ENCODE data around the gene MBLAC2. TPM values are rescaled to one million over a fixed set of nuclear protein-coding genes. Genes with fewer than 3 reads are reported as not detected.

Gene MBLAC2
- 1 to 10 TPM; 3.7 to 4.4 TPM for total RNA-seq
- total RNA-seq, result 5.6 to 9.3 reads per million in 2 donors

DNA sequence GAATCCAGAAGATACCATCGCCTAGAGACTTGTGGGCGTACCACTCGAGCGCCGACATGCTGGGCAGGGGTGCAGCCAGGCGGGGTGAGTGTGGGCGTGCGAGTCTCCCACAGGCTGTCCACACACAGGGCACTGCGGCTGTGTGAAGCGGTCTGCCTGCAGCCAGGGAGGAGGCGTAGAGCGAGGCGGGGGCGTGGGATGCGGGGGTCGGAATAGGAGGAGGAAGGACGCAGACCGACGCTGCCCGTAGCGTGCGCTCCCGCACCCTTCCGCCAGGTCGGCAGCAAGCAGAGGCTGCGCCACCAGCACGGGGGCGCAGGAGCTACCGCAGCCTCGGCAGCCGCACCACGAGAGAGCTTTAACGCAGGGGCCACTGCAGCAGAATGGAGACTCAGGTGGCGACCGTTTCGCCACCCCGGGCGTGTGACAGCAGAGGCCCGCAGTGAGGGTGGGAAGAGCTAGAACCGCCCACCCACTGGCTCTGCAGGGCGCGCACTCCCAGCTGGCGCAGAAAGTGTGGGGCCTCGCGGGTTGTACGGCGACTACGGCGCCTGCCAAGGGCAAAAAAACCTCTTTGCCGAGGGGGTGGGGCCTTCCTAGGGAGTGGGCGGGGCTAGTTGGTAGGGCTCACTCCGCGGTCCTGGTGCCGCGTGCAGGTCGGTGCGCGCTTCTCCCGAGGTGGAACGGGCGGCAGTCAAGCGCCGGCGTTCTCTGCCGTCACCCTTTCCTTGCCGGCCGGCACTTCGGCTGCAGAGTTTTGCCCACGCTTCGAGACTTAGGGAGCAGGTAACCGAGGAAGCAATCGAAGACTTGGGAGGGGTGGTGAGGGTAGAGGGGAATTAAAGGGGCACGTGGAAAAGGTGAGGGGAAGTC is at the start of gene MBLAC2, which contains the start of gene POLR3G:
MBLAC2 (minus strand) TSS at position 537 of the 873 bp plus-strand sequence; CDS start at position 58, 479 bp downstream.
POLR3G (plus strand) TSS at position 630 of the 873 bp plus-strand sequence. CDS start 10,704 bp downstream, outside the sequence.
- peak; percentile 92 for ATAC-seq
- H3K36me3 Mint-ChIP-seq (ENCODE audit: low read depth), result peaks cover 5% of the 10 kb centered on the region
- H3K9me3 ChIP-seq (ENCODE audit: control insufficient read depth, low read length, poor library complexity, severe bottlenecking), result no peaks in the 10 kb centered on the region
- peaks cover 31% of the 10 kb centered on the region for H3K4me1 Mint-ChIP-seq
- peak; percentile 81 to 88 (median 82) for DNase-seq
- peak within 1 kb of the TSS; percentile 98 for H3K4me3 Mint-ChIP-seq
- peak within 1 kb of the TSS; percentile 94 for H3K27ac Mint-ChIP-seq
- H3K27me3 Mint-ChIP-seq, result peaks cover 7% of the 10 kb centered on the region

DNA sequence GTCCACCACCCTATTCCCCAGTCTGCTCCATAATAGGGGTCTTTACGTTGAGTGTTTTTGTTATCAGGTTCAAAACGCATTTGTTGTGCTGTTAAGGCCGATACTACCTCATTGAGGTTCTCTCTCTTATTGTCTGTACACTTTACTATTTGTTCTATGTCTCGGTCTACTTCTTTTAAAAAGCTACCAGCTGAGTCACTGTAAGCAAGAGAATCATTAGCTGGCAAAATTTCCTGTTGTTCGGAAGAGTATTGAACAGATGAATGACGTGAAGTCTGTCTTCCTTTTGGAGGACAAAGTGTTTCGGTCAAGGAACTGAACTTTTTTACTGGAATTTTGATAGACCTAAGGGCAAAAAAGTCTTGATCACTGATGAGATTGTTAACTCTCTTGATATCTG is 44.5 kb upstream of the MBLAC2 start:
- Mint-ChIP-seq H3K36me3 (ENCODE audit: low read depth) (peaks cover 22% of the 10 kb centered on the region), H3K27ac (no peak overlapping the region), H3K27me3 (no peaks in the 10 kb centered on the region), H3K4me3 (peak overlapping the region; percentile 25), H3K4me1 (peaks cover 14% of the 10 kb centered on the region)
- DNase-seq (no peak), ATAC-seq (no peak)
- H3K9me3 ChIP-seq (ENCODE audit: control insufficient read depth, low read length, poor library complexity, severe bottlenecking), result no peaks in the 10 kb centered on the region

DNA sequence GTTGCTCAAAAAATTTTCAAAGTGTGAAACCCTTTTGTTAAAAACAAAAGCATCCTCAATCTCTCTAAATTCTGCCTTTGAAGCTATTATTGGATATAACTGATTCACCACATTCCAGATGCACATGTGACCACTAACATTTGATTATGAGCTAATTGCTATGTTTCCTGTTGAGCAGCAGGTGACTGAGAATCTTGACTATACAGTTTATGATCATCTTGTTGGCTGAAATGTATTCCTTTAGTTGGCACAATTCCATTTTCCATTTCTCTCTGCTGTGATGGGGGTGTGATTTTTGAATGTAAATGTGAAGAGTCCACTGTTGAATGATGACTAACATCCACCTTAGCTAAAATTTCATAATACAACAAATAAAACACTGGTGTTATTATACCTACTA is 44.1 kb upstream of the MBLAC2 start:
- no peaks in the 10 kb centered on the region for H3K27me3 Mint-ChIP-seq
- H3K9me3 ChIP-seq (ENCODE audit: control insufficient read depth, low read length, poor library complexity, severe bottlenecking), result no peaks in the 10 kb centered on the region
- no peak for ATAC-seq
- H3K4me3 Mint-ChIP-seq, result peak overlapping the region; percentile 25
- peaks cover 22% of the 10 kb centered on the region for H3K36me3 Mint-ChIP-seq (ENCODE audit: low read depth)
- DNase-seq, result no peak
- no peak overlapping the region for H3K27ac Mint-ChIP-seq
- H3K4me1 Mint-ChIP-seq, result peaks cover 14% of the 10 kb centered on the region

DNA sequence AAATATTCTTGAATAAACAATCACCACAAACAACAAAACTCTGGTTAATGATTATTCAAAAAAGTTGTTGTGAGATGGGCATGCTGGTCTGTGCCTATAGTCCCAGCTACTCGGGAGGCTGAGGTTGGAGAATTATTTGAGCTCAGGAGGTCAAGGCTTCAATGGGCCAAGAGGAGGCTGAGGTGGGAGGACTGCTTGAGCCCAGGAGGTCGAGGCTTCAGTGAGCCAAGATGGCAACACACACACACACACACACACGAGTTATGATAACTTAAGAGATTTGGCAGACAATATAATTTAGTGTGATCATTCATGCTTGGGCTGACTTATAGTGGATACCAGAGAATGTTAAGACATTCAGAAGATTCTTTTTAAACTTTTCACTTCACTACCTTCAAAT is 39.9 kb upstream of the MBLAC2 start:
- peaks cover 4% of the 10 kb centered on the region for H3K4me1 Mint-ChIP-seq
- H3K27me3 Mint-ChIP-seq, result no peaks in the 10 kb centered on the region
- ATAC-seq (no peak), DNase-seq (no peak)
- no peak overlapping the region for H3K27ac Mint-ChIP-seq
- no peak overlapping the region for H3K4me3 Mint-ChIP-seq
- H3K36me3 Mint-ChIP-seq (ENCODE audit: low read depth), result peaks cover 14% of the 10 kb centered on the region
- H3K9me3 ChIP-seq (ENCODE audit: control insufficient read depth, low read length, poor library complexity, severe bottlenecking), result no peaks in the 10 kb centered on the region

DNA sequence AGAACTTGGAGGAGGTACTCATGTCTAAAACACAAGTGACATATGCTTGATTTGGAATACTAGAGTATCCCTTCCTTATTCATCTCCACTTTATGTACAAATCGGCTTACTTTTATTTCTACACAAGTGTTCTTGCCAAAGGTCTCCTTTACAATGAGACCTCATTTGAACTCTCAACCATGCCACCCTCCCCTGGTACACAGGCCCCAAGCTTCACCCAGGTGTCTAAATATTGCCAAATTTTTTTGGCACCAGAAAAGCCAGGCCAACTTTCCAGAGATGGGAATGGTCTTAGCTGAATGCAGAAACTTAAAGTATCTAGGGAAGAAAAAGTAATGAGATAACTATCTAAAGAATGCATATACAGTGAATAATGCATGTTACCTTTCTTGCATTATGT is 35.9 kb upstream of the MBLAC2 start:
- no peak for DNase-seq
- H3K27me3 Mint-ChIP-seq, result no peaks in the 10 kb centered on the region
- H3K4me3 Mint-ChIP-seq, result no peak overlapping the region
- peaks cover 7% of the 10 kb centered on the region for H3K36me3 Mint-ChIP-seq (ENCODE audit: low read depth)
- H3K9me3 ChIP-seq (ENCODE audit: control insufficient read depth, low read length, poor library complexity, severe bottlenecking), result no peaks in the 10 kb centered on the region
- H3K4me1 Mint-ChIP-seq, result peaks cover 8% of the 10 kb centered on the region
- H3K27ac Mint-ChIP-seq, result no peak overlapping the region
- ATAC-seq, result no peak

DNA sequence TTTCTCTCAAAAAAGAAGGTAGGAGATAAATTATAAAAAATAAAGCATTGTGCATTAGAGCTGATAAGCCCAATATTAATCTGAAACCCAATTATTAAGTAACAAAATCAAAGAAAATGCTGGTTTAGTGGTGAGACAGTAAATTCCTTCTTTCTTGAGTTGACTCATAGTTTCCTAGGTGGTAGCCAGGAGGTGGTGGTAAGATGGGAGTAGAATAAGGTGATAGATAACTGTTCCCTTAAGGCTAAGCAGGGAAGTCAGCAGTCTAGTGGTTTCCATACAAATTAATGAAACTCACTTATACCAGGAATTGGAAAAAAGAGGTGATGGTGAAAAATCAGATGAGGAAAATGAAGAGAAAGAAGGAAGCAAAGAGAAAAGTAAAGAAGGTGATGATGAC is 31.6 kb upstream of the MBLAC2 start:
- H3K4me3 Mint-ChIP-seq, result no peak overlapping the region
- H3K27ac Mint-ChIP-seq, result no peak overlapping the region
- DNase-seq, result no peak
- no peaks in the 10 kb centered on the region for H3K27me3 Mint-ChIP-seq
- ATAC-seq, result no peak
- H3K36me3 Mint-ChIP-seq (ENCODE audit: low read depth), result peaks cover 3% of the 10 kb centered on the region
- no peaks in the 10 kb centered on the region for H3K9me3 ChIP-seq (ENCODE audit: control insufficient read depth, low read length, poor library complexity, severe bottlenecking)
- H3K4me1 Mint-ChIP-seq, result peaks cover 8% of the 10 kb centered on the region

GRCh38 chr5:90504743-90505142 is 30.2 kb upstream of the MBLAC2 start:
- H3K4me1 Mint-ChIP-seq, result peaks cover 8% of the 10 kb centered on the region
- no peak for ATAC-seq
- no peaks in the 10 kb centered on the region for H3K9me3 ChIP-seq (ENCODE audit: control insufficient read depth, low read length, poor library complexity, severe bottlenecking)
- H3K27me3 Mint-ChIP-seq, result no peaks in the 10 kb centered on the region
- no peak for DNase-seq
- no peak overlapping the region for H3K4me3 Mint-ChIP-seq
- peaks cover 3% of the 10 kb centered on the region for H3K36me3 Mint-ChIP-seq (ENCODE audit: low read depth)
- no peak overlapping the region for H3K27ac Mint-ChIP-seq

DNA sequence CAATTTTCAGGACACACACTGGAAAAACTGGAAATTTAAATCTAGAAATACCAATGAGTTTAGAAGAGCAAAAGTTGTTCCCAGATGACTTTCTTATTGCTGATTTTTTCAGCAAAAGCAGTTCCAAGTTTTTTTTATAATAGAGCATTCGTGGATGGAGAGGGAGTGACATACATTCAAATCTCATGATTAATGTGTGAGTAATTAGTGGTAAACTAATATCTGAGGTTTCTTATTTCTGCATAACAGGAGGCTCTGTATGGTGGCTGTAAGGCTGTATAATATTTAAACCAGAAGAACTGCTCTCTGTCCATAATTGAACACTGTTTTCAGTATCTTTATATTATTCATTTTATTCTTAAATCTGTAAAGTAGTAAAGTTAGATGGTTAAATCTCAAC is 29.0 kb upstream of the MBLAC2 start:
- no peaks in the 10 kb centered on the region for H3K9me3 ChIP-seq (ENCODE audit: control insufficient read depth, low read length, poor library complexity, severe bottlenecking)
- Mint-ChIP-seq H3K27me3 (no peaks in the 10 kb centered on the region), H3K36me3 (ENCODE audit: low read depth) (peaks cover 2% of the 10 kb centered on the region), H3K27ac (no peak overlapping the region), H3K4me1 (peaks cover 8% of the 10 kb centered on the region), H3K4me3 (no peak overlapping the region)
- DNase-seq (no peak), ATAC-seq (no peak)

GRCh38 chr5:90495146-90495545 is 20.6 kb upstream of the MBLAC2 start:
- H3K4me3 Mint-ChIP-seq, result no peak overlapping the region
- peaks cover 2% of the 10 kb centered on the region for H3K36me3 Mint-ChIP-seq (ENCODE audit: low read depth)
- H3K27me3 Mint-ChIP-seq, result no peaks in the 10 kb centered on the region
- H3K9me3 ChIP-seq (ENCODE audit: control insufficient read depth, low read length, poor library complexity, severe bottlenecking), result no peaks in the 10 kb centered on the region
- H3K27ac Mint-ChIP-seq, result no peak overlapping the region
- DNase-seq, result no peak
- ATAC-seq, result no peak
- no peaks in the 10 kb centered on the region for H3K4me1 Mint-ChIP-seq

- no peaks in the 10 kb centered on the region for H3K27me3 Mint-ChIP-seq
- ATAC-seq (no peak), DNase-seq (no peak)
- no peak overlapping the region for H3K27ac Mint-ChIP-seq
- H3K4me1 Mint-ChIP-seq, result no peaks in the 10 kb centered on the region
- no peak overlapping the region for H3K4me3 Mint-ChIP-seq
- no peaks in the 10 kb centered on the region for H3K9me3 ChIP-seq (ENCODE audit: control insufficient read depth, low read length, poor library complexity, severe bottlenecking)
- peaks cover 2% of the 10 kb centered on the region for H3K36me3 Mint-ChIP-seq (ENCODE audit: low read depth)
Measured at GRCh38 chr5:90494043-90494442, 19.5 kb upstream of the MBLAC2 start.

DNA sequence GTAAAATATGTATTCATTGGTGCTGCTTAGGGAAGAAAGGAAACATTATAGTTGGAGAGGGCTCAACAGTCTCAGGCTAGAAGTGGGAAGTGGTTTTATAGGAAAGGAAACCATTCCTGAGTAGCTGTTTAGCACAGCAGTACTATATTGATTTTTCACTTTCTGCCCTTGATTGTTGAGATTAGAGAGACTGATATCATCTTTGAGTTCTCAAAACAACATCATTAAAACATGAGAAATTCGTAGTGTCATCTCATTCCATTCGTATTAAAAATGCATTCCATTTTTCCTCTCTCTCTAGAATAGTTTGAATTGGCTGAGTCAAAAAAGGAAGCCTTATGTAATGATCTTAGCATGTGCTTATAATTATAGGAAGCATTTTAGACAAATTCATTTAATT is 14.2 kb upstream of the MBLAC2 start:
- no peak overlapping the region for H3K4me3 Mint-ChIP-seq
- H3K27ac Mint-ChIP-seq, result no peak overlapping the region
- no peaks in the 10 kb centered on the region for H3K27me3 Mint-ChIP-seq
- H3K4me1 Mint-ChIP-seq, result no peaks in the 10 kb centered on the region
- no peaks in the 10 kb centered on the region for H3K9me3 ChIP-seq (ENCODE audit: control insufficient read depth, low read length, poor library complexity, severe bottlenecking)
- DNase-seq (no peak), ATAC-seq (no peak)
- H3K36me3 Mint-ChIP-seq (ENCODE audit: low read depth), result no peaks in the 10 kb centered on the region

DNA sequence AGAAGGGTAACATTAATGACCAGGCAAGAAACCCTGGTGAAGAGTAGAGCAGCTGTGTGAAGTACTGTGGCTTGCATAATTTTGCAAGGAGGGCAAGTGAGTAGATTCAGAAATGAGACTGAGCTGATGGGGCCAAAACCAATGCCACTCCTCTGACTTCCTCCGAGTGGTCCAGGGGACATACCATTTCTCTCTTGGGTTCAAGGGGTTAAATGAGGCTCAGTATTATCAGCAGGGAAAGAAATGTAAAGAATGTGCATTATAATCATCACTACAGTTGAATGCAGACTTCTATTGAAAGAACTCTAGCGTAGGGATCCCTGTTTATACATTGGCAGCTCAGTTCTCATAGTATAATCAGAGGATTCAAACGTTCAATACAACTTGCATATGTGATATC is 10.0 kb upstream of the MBLAC2 start:
- no peak overlapping the region for H3K4me3 Mint-ChIP-seq
- H3K27me3 Mint-ChIP-seq, result no peaks in the 10 kb centered on the region
- H3K36me3 Mint-ChIP-seq (ENCODE audit: low read depth), result no peaks in the 10 kb centered on the region
- H3K4me1 Mint-ChIP-seq, result no peaks in the 10 kb centered on the region
- ATAC-seq (no peak), DNase-seq (no peak)
- H3K9me3 ChIP-seq (ENCODE audit: control insufficient read depth, low read length, poor library complexity, severe bottlenecking), result no peaks in the 10 kb centered on the region
- H3K27ac Mint-ChIP-seq, result no peak overlapping the region

- no peaks in the 10 kb centered on the region for H3K27me3 Mint-ChIP-seq
- H3K4me1 Mint-ChIP-seq, result no peaks in the 10 kb centered on the region
- H3K9me3 ChIP-seq (ENCODE audit: control insufficient read depth, low read length, poor library complexity, severe bottlenecking), result no peaks in the 10 kb centered on the region
- H3K27ac Mint-ChIP-seq, result no peak overlapping the region
- no peaks in the 10 kb centered on the region for H3K36me3 Mint-ChIP-seq (ENCODE audit: low read depth)
- DNase-seq (no peak), ATAC-seq (no peak)
- no peak overlapping the region for H3K4me3 Mint-ChIP-seq
Measured at GRCh38 chr5:90483206-90483605, 8.6 kb upstream of the MBLAC2 start.

- H3K4me1 Mint-ChIP-seq, result peaks cover 7% of the 10 kb centered on the region
- no peaks in the 10 kb centered on the region for H3K9me3 ChIP-seq (ENCODE audit: control insufficient read depth, low read length, poor library complexity, severe bottlenecking)
- H3K27ac Mint-ChIP-seq, result no peak overlapping the region
- peaks cover 7% of the 10 kb centered on the region for H3K27me3 Mint-ChIP-seq
- H3K4me3 Mint-ChIP-seq, result no peak overlapping the region
- DNase-seq (no peak), ATAC-seq (no peak)
- no peaks in the 10 kb centered on the region for H3K36me3 Mint-ChIP-seq (ENCODE audit: low read depth)
Measured at GRCh38 chr5:90480699-90481098, 6.1 kb upstream of the MBLAC2 start.
